Hepatocyte (in vitro differentiated cells): ENCODE measurements around the gene PDE7B.

Source experiments
- EZH2 ChIP-seq: fragments of 200-600 bp; sonication (generic); IDR thresholded peaks from 2 replicates; pipeline ENCODE4 v1.6.1; 2016; ENCODE audit warnings: antibody characterized with exemption, mild to moderate bottlenecking, borderline replicate concordance
- TF ChIP-seq, protein P1 (sequence below): fragments of 200-600 bp; sonication (generic); IDR thresholded peaks from 2 replicates; pipeline ENCODE4 v1.5.1; 2016; ENCODE audit warnings: antibody characterized with exemption, mild to moderate bottlenecking; ENCODE audit not compliant: poor library complexity

- TF ChIP-seq EZH2: no peak
- TF ChIP-seq, protein P1, sequence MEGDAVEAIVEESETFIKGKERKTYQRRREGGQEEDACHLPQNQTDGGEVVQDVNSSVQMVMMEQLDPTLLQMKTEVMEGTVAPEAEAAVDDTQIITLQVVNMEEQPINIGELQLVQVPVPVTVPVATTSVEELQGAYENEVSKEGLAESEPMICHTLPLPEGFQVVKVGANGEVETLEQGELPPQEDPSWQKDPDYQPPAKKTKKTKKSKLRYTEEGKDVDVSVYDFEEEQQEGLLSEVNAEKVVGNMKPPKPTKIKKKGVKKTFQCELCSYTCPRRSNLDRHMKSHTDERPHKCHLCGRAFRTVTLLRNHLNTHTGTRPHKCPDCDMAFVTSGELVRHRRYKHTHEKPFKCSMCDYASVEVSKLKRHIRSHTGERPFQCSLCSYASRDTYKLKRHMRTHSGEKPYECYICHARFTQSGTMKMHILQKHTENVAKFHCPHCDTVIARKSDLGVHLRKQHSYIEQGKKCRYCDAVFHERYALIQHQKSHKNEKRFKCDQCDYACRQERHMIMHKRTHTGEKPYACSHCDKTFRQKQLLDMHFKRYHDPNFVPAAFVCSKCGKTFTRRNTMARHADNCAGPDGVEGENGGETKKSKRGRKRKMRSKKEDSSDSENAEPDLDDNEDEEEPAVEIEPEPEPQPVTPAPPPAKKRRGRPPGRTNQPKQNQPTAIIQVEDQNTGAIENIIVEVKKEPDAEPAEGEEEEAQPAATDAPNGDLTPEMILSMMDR: no peak
Measured at GRCh38 chr6:136035378-136036070, 184.0 kb downstream of the PDE7B start.
